HepG2 (cell line): ENCODE results near the gene RRP36. TPM values are rescaled to one million over a fixed set of nuclear protein-coding genes. Genes with fewer than 3 reads are reported as not detected.

Source experiments
- ATAC-seq: fragments of 200-7000 bp; cut with Tn5 transposase; 3 replicates; pipeline ENCODE4 v1.9.1; 2020; ENCODE audit warnings: mild to moderate bottlenecking, moderate library complexity
- BruUV-seq: library from RNA; stranded (reverse); fragments of 400-500 nt; replicated peaks from 2 replicates; lab custom pipeline; 2021; lab: Mats Ljungman, UMichigan
- CTCF ChIA-PET: fragments of 300-600 bp; formaldehyde crosslinking; extraction: SDS; loops from one replicate; lab custom pipeline; 2021; ENCODE audit warnings: low total read pairs, inconsistent platforms, low intra/inter-chr PET ratio; lab: Yijun Ruan, JAX
- POLR2A ChIA-PET: fragments of 350-600 bp; sonication (Branson Sonifier 250); formaldehyde crosslinking; loops from one replicate; lab custom pipeline; 2020; ENCODE audit warnings: antibody characterized with exemption, inconsistent platforms; lab: Yijun Ruan, JAX
- DNase-seq: peaks from one replicate; pipeline ENCODE4 v3.0.0-alpha.2; 2015; ENCODE audit warnings: low spot score
- FAIRE-seq: peaks from 3 replicates; lab custom pipeline; 2011; peaks lifted over from hg19 to GRCh38; lab: Jason Lieb, UNC
- H2AFZ ChIP-seq: one replicate; pipeline ENCODE4 v1.6.1; 2011; ENCODE audit warnings: low read length, inconsistent platforms
- H3K27ac ChIP-seq: fragments of 300-600 bp; 3 replicates; pipeline ENCODE4 v1.8.0; 2011; ENCODE audit warnings: mixed run types, mild to moderate bottlenecking, mixed read lengths, low read length, inconsistent platforms; ENCODE audit not compliant: insufficient read depth; ENCODE audit errors: extremely low read length
- H3K27me3 ChIP-seq, 2 experiments: fragments of 200-600 bp in 1 of 2; 2 replicates in 1 of 2; 3 replicates in 1 of 2; pipeline versions ENCODE4 v1.6.0 to v1.8.0; 2011; ENCODE audit warnings: low read length in 2 of 2, mild to moderate bottlenecking in 2 of 2, moderate library complexity in 2 of 2, inconsistent platforms in 1 of 2; ENCODE audit not compliant: insufficient read depth in 2 of 2, control insufficient read depth in 1 of 2
- H3K36me3 ChIP-seq, 2 experiments: fragments of 200-600 bp in 1 of 2; replicated peaks in 1 of 2; 2 replicates in 1 of 2; 3 replicates in 1 of 2; pipeline versions ENCODE4 v1.5.1 to v1.8.0; 2011; ENCODE audit warnings: low read length in 2 of 2, inconsistent platforms in 1 of 2; ENCODE audit not compliant: insufficient read depth in 2 of 2, control insufficient read depth in 1 of 2
- H3K4me1 ChIP-seq: 2 replicates; pipeline ENCODE4 v1.5.1; 2012; ENCODE audit warnings: low read length, inconsistent platforms; ENCODE audit not compliant: insufficient read depth
- H3K4me2 ChIP-seq: 2 replicates; pipeline ENCODE4 v1.6.0; 2011; ENCODE audit warnings: low read depth, low read length, inconsistent platforms
- H3K4me3 ChIP-seq, 3 experiments: fragments of 200-600 bp in 1 of 3; sonication (generic), shearing (Covaris generic) in 1 of 3; replicated peaks in 1 of 3; 2 replicates each; pipeline ENCODE4 v1.5.1; 2011 to 2016; ENCODE audit warnings: low read length in 3 of 3, inconsistent platforms in 2 of 3, low read depth in 2 of 3, mild to moderate bottlenecking in 2 of 3, control low read depth in 1 of 3, mixed read lengths in 1 of 3; ENCODE audit not compliant: insufficient read depth in 1 of 3
- H3K79me2 ChIP-seq: one replicate; pipeline ENCODE4 v1.6.1; 2011; ENCODE audit warnings: low read length, inconsistent platforms; ENCODE audit not compliant: insufficient read depth
- H3K9ac ChIP-seq: 2 replicates; pipeline ENCODE4 v1.6.0; 2011; ENCODE audit warnings: mild to moderate bottlenecking, low read depth, low read length, inconsistent platforms; ENCODE audit not compliant: insufficient read depth
- H3K9me3 ChIP-seq: 2 replicates; pipeline ENCODE4 v1.5.1; 2012; ENCODE audit warnings: mild to moderate bottlenecking, low read length
- H4K20me1 ChIP-seq: 2 replicates; pipeline ENCODE4 v1.6.0; 2011; ENCODE audit warnings: inconsistent platforms, mild to moderate bottlenecking, low read length, moderate library complexity; ENCODE audit not compliant: insufficient read depth
- CEBPG ChIP-seq: IDR thresholded peaks from 2 replicates; pipeline ENCODE4 v1.6.1; 2016
- E2F5 ChIP-seq: sonication (generic); formaldehyde crosslinking; conservative IDR thresholded peaks from 2 replicates; pipeline ENCODE4 v1.4.0; 2020; ENCODE audit warnings: missing genetic modification reagents
- PHF5A ChIP-seq: IDR thresholded peaks from one replicate; pipeline ENCODE4 v1.6.1; 2018; ENCODE audit warnings: low read depth, missing genetic modification reagents; ENCODE audit not compliant: unreplicated experiment
- ZNF33A ChIP-seq: sonication (generic); formaldehyde crosslinking; IDR thresholded peaks from 2 replicates; pipeline ENCODE4 v1.5.1; 2020; ENCODE audit warnings: missing genetic modification reagents, mild to moderate bottlenecking, moderate library complexity, borderline replicate concordance
- WGBS: methylation state at CpG from one replicate; pipeline ENCODE4 v1.1.6; 2017; ENCODE audit warnings: low lambda C conversion rate; 5-methylcytosine and 5-hydroxymethylcytosine counted together
- in situ Hi-C: cut with HindIII; loops from 2 replicates; pipeline ENCODE4 v1.10.0; 2017; ENCODE audit warnings: low pct_unique_long_range_greater_than_20kb; ENCODE audit not compliant: extremely low pct_ligation_motif_present
- intact Hi-C: fragments of 100-400 bp; cut with micrococcal nuclease; formaldehyde crosslinking; loops from one replicate; pipeline ENCODE4 v1.10.0; 2022; ENCODE audit not compliant: unreplicated experiment
- polyA plus RNA-seq, 8 experiments: library from polyadenylated mRNA; depleted of rRNA in 3 of 8; stranded (reverse) in 7 of 8; unstranded in 1 of 8; fragments of >200 nt; fragmentation: Illumina TruSeq in 4 of 8; extraction: Trizol in 4 of 8; gene quantifications; 2 replicates each; pipeline versions ENCODE4 v1.2.1 to v1.2.3, GENCODE V29; 2011 to 2016; ENCODE audit warnings: low read depth in 4 of 8, missing spikeins in 1 of 8, mixed read lengths in 1 of 8; ENCODE audit not compliant: insufficient read depth in 1 of 8
- total RNA-seq, 5 experiments: library from RNA; depleted of rRNA; stranded (reverse); fragments of >200 nt; fragmentation: Illumina TruSeq; extraction: Trizol; gene quantifications; 2 replicates each; pipeline ENCODE4 v1.2.3, GENCODE V29; 2016; ENCODE audit warnings: low read depth in 1 of 5
- TF ChIP-seq, protein P1 (sequence below): sonication (generic); formaldehyde crosslinking; IDR thresholded peaks from 2 replicates; pipeline ENCODE4 v1.4.0; 2020; ENCODE audit warnings: missing genetic modification reagents

RRP36 gene
- total and polyA plus RNA-seq, 2 of the 13 experiments (the other 11 are each of a cell fraction or from before 2014, with no cell fraction given): 29.5 to 144 TPM

GRCh38 chr6:43019152-43019551, 2.3 kb upstream of the RRP36 start:
- ATAC-seq (no peak), FAIRE-seq (no peak), DNase-seq (no peak)
- BruUV-seq: no TSS peak
- peaks cover 34% of the 10 kb centered on the region for H3K79me2 ChIP-seq
- TF ChIP-seq CEBPG (no peak), PHF5A (CRISPR knock-in tag) (no peak), ZNF33A (CRISPR knock-in tag) (no peak), E2F5 (CRISPR knock-in tag) (no peak)
- TF ChIP-seq, protein P1, sequence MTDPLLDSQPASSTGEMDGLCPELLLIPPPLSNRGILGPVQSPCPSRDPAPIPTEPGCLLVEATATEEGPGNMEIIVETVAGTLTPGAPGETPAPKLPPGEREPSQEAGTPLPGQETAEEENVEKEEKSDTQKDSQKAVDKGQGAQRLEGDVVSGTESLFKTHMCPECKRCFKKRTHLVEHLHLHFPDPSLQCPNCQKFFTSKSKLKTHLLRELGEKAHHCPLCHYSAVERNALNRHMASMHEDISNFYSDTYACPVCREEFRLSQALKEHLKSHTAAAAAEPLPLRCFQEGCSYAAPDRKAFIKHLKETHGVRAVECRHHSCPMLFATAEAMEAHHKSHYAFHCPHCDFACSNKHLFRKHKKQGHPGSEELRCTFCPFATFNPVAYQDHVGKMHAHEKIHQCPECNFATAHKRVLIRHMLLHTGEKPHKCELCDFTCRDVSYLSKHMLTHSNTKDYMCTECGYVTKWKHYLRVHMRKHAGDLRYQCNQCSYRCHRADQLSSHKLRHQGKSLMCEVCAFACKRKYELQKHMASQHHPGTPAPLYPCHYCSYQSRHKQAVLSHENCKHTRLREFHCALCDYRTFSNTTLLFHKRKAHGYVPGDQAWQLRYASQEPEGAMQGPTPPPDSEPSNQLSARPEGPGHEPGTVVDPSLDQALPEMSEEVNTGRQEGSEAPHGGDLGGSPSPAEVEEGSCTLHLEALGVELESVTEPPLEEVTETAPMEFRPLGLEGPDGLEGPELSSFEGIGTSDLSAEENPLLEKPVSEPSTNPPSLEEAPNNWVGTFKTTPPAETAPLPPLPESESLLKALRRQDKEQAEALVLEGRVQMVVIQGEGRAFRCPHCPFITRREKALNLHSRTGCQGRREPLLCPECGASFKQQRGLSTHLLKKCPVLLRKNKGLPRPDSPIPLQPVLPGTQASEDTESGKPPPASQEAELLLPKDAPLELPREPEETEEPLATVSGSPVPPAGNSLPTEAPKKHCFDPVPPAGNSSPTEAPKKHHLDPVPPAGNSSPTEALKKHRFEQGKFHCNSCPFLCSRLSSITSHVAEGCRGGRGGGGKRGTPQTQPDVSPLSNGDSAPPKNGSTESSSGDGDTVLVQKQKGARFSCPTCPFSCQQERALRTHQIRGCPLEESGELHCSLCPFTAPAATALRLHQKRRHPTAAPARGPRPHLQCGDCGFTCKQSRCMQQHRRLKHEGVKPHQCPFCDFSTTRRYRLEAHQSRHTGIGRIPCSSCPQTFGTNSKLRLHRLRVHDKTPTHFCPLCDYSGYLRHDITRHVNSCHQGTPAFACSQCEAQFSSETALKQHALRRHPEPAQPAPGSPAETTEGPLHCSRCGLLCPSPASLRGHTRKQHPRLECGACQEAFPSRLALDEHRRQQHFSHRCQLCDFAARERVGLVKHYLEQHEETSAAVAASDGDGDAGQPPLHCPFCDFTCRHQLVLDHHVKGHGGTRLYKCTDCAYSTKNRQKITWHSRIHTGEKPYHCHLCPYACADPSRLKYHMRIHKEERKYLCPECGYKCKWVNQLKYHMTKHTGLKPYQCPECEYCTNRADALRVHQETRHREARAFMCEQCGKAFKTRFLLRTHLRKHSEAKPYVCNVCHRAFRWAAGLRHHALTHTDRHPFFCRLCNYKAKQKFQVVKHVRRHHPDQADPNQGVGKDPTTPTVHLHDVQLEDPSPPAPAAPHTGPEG (CRISPR knock-in tag): no peak
- H3K27ac ChIP-seq: no peak overlapping the region
- H3K27me3 ChIP-seq: peaks cover 0 to 3% of the 10 kb centered on the region in 2 experiments; a peak in 1 of 5 replicates
- CTCF ChIA-PET: no interaction called here
- no peak overlapping the region for H3K9ac ChIP-seq
- no peak overlapping the region for H3K4me2 ChIP-seq
- intact Hi-C loops: no loop called here
- H3K36me3 ChIP-seq: peaks cover 16 to 35% of the 10 kb centered on the region in 2 experiments
- in situ Hi-C loops: no loop called here
- 97% methylated on average over 2 of the region's 2 CpGs for WGBS
- POLR2A ChIA-PET: interaction anchor here (3.6 to 4.2 kb wide), 3 partner anchors 15 to 41 kb away, joined by 33 to 43 read pairs (median 41); partner anchors contain the start of genes KLC4, MRPL2 and PPP2R5D
- H3K9me3 ChIP-seq: no peaks in the 10 kb centered on the region
- H3K4me3 ChIP-seq: no peak overlapping the region
- no peaks in the 10 kb centered on the region for H4K20me1 ChIP-seq
- H2AFZ ChIP-seq: no peak overlapping the region
- H3K4me1 ChIP-seq: peaks cover 47% of the 10 kb centered on the region
